ENCODE measurements around the gene HADHB.
"Not testable (repeated sequence)": the region's sequence is repeated elsewhere in the genome, so short reads cannot be mapped to it uniquely, and the experiment has no call there.

The HADHB gene

GRCh38 chr2:26324903-26325302 is 80.2 kb downstream of the HADHB start:
- DNase-seq (ENCODE audit: low read depth), result no peak
- no peak for TF ChIP-seq CTCF (IDR thresholded peaks at IDR 0.05; ENCODE audit: low read length, missing control alignments)
- H3K4me3 ChIP-seq (replicated peaks; ENCODE audit: low read depth, low read length), result no peak overlapping the region

- TF ChIP-seq CTCF (IDR thresholded peaks at IDR 0.05; ENCODE audit: low read length, missing control alignments), result no peak
- peak; percentile 23 for DNase-seq (ENCODE audit: low read depth)
- H3K4me3 ChIP-seq (replicated peaks; ENCODE audit: low read depth, low read length), result no peak overlapping the region
Observed at GRCh38 chr2:26325851-26326250, 81.1 kb downstream of the HADHB start.

- TF ChIP-seq CTCF (IDR thresholded peaks at IDR 0.05; ENCODE audit: low read length, missing control alignments), result no peak
- DNase-seq (ENCODE audit: low read depth), result no peak
- H3K4me3 ChIP-seq (replicated peaks; ENCODE audit: low read depth, low read length), result no peak overlapping the region
Observed at GRCh38 chr2:26326514-26326913, 81.8 kb downstream of the HADHB start.

- no peak overlapping the region for H3K4me3 ChIP-seq (replicated peaks; ENCODE audit: low read depth, low read length)
- DNase-seq (ENCODE audit: low read depth), result peak; percentile 52
- no peak for TF ChIP-seq CTCF (IDR thresholded peaks at IDR 0.05; ENCODE audit: low read length, missing control alignments)
Observed at GRCh38 chr2:26327291-26328272, 82.8 kb downstream of the HADHB start.

GRCh38 chr2:26329083-26329482 is 84.3 kb downstream of the HADHB start:
- DNase-seq (ENCODE audit: low read depth); H3K4me3 ChIP-seq (replicated peaks; ENCODE audit: low read depth, low read length): not testable (repeated sequence)

GRCh38 chr2:26330114-26330549 is 85.4 kb downstream of the HADHB start:
- peak; percentile 83 for DNase-seq (ENCODE audit: low read depth)
- H3K4me3 ChIP-seq (replicated peaks; ENCODE audit: low read depth, low read length), result no peak overlapping the region
- TF ChIP-seq CTCF (IDR thresholded peaks at IDR 0.05; ENCODE audit: low read length, missing control alignments), result peak; percentile 93

- H3K4me3 ChIP-seq (replicated peaks; ENCODE audit: low read depth, low read length), result no peak overlapping the region
- TF ChIP-seq CTCF (IDR thresholded peaks at IDR 0.05; ENCODE audit: low read length, missing control alignments), result no peak
- no peak for DNase-seq (ENCODE audit: low read depth)
Observed at GRCh38 chr2:26330604-26331003, 85.9 kb downstream of the HADHB start.

- not testable (repeated sequence) for DNase-seq (ENCODE audit: low read depth); H3K4me3 ChIP-seq (replicated peaks; ENCODE audit: low read depth, low read length)
Observed at GRCh38 chr2:26331321-26331720, 86.6 kb downstream of the HADHB start.

Data from fibroblast of pulmonary artery (primary cell).